GM21447 (cell line): ENCODE measurements around the gene NTRK2.

Experiments used
- ATAC-seq: cut with Tn5 transposase; IDR thresholded peaks from one replicate; pipeline ENCODE4 v1.9.1; 2021; ENCODE audit not compliant: unreplicated experiment

Gene NTRK2

GRCh38 chr9:84815554-84815953, 146.0 kb downstream of the NTRK2 start:
- no peak for ATAC-seq

- ATAC-seq: no peak
These were observed 147.5 kb downstream of the NTRK2 start for GRCh38 chr9:84817038-84817437.

GRCh38 chr9:84818791-84819190, 149.3 kb downstream of the NTRK2 start:
- no peak for ATAC-seq

- no peak for ATAC-seq
These were observed 150.0 kb downstream of the NTRK2 start for GRCh38 chr9:84819491-84819991.

- ATAC-seq: no peak
These were observed 151.9 kb downstream of the NTRK2 start for GRCh38 chr9:84821431-84821830.

GRCh38 chr9:84822589-84823233, 153.2 kb downstream of the NTRK2 start:
- no peak for ATAC-seq

- no peak for ATAC-seq
These were observed 154.1 kb downstream of the NTRK2 start for GRCh38 chr9:84823421-84824271.

- ATAC-seq: no peak
These were observed 157.8 kb downstream of the NTRK2 start for GRCh38 chr9:84827216-84827765.

- ATAC-seq: no peak
These were observed 158.5 kb downstream of the NTRK2 start for GRCh38 chr9:84828046-84828445.

- no peak for ATAC-seq
These were observed 159.9 kb downstream of the NTRK2 start for GRCh38 chr9:84829471-84829870.

GRCh38 chr9:84829997-84830696, 160.6 kb downstream of the NTRK2 start:
- no peak for ATAC-seq

GRCh38 chr9:84831377-84831776, 161.8 kb downstream of the NTRK2 start:
- ATAC-seq: no peak

- ATAC-seq: no peak
These were observed 162.9 kb downstream of the NTRK2 start for GRCh38 chr9:84832453-84832852.

- no peak for ATAC-seq
These were observed 164.9 kb downstream of the NTRK2 start for GRCh38 chr9:84834426-84834825.

- no peak for ATAC-seq
These were observed 166.2 kb downstream of the NTRK2 start for GRCh38 chr9:84835745-84836144.

- ATAC-seq: no peak
These were observed 169.3 kb downstream of the NTRK2 start for GRCh38 chr9:84838879-84839278.

GRCh38 chr9:84839541-84839940, 170.0 kb downstream of the NTRK2 start:
- no peak for ATAC-seq

GRCh38 chr9:84841931-84842330, 172.4 kb downstream of the NTRK2 start:
- ATAC-seq: no peak

- no peak for ATAC-seq
These were observed 173.8 kb downstream of the NTRK2 start for GRCh38 chr9:84843175-84843824.

- no peak for ATAC-seq
These were observed 176.7 kb downstream of the NTRK2 start for GRCh38 chr9:84845956-84846900.
